Thymus (tissue), 14 donors: ENCODE results near the gene PRSS56. TPM values are rescaled to one million over a fixed set of nuclear protein-coding genes. Genes with fewer than 3 reads are reported as not detected.

ENCODE experiments used
- DNase-seq, 9 donors: peaks; one replicate each; pipeline ENCODE4 v3.0.0-alpha.2; 2013; ENCODE audit warnings: low spot score in 9 of 9, low read depth in 6 of 9, missing footprints in 1 of 9
- H3K27ac ChIP-seq, 2 donors: one replicate each; pipeline ENCODE4 v1.5.1; 2013; ENCODE audit warnings: control low read depth in 1 of 2, low read depth in 1 of 2, low read length in 1 of 2, mild to moderate bottlenecking in 1 of 2, moderate library complexity in 1 of 2
- H3K27me3 ChIP-seq, 2 donors: one replicate each; pipeline ENCODE4 v1.5.1; 2013; ENCODE audit warnings: low read length in 1 of 2; ENCODE audit not compliant: control insufficient read depth in 2 of 2, insufficient read depth in 1 of 2
- H3K36me3 ChIP-seq, 2 donors: one replicate each; pipeline ENCODE4 v1.5.1; 2013; ENCODE audit warnings: low read length in 1 of 2, mild to moderate bottlenecking in 1 of 2, moderate library complexity in 1 of 2; ENCODE audit not compliant: control insufficient read depth in 2 of 2, insufficient read depth in 2 of 2
- H3K4me1 ChIP-seq, 2 donors: one replicate each; pipeline ENCODE4 v1.5.1; 2013; ENCODE audit warnings: low read length in 2 of 2; ENCODE audit not compliant: control insufficient read depth in 2 of 2, insufficient read depth in 2 of 2
- H3K4me3 ChIP-seq, 2 donors: one replicate each; pipeline ENCODE4 v1.5.1; 2013; ENCODE audit warnings: low read length in 2 of 2, control low read depth in 1 of 2, mild to moderate bottlenecking in 1 of 2
- H3K9me3 ChIP-seq, 2 donors: one replicate each; pipeline ENCODE4 v1.5.1; 2013; ENCODE audit warnings: low read length in 1 of 2, mild to moderate bottlenecking in 1 of 2; ENCODE audit not compliant: control insufficient read depth in 2 of 2, insufficient read depth in 1 of 2
- WGBS: extraction: QIAGEN DNeasy Blood & Tissue Kit; methylation state at CpG from one replicate; pipeline ENCODE4 v1.1.7; 2013; 5-methylcytosine and 5-hydroxymethylcytosine counted together
- long read RNA-seq, 10 donors: transcript quantifications; one replicate each; lab custom pipeline, GENCODE V29; 2026
- polyA plus RNA-seq: library from polyadenylated mRNA; stranded (reverse); fragments of 200-250 nt; gene quantifications from one replicate; pipeline ENCODE4 v1.2.3, GENCODE V29; 2013
- total RNA-seq: library from RNA; stranded (reverse); fragments of 120-200 nt; gene quantifications from one replicate; pipeline ENCODE4 v1.2.4, GENCODE V29; 2013
- donor health status: healthy.

The PRSS56 gene
- total RNA-seq, result 0.19 TPM
- 0.09 TPM for polyA plus RNA-seq
- long read RNA-seq, donor 1, result 0 reads
- long read RNA-seq, donor 2, result 0 reads
- long read RNA-seq, donor 3, result 0 reads
- long read RNA-seq, donor 4, result 0 reads
- long read RNA-seq, donor 5, result 0 reads
- long read RNA-seq, donor 6, result 0 reads
- long read RNA-seq, donor 7, result 0 reads
- long read RNA-seq, donor 8, result 0 reads
- long read RNA-seq, donor 9, result 0 reads
- long read RNA-seq, donor 10, result 0 reads

- no peaks in the 10 kb centered on the region for H3K36me3 ChIP-seq
- peaks cover 36 to 84% of the 10 kb centered on the region in 2 donors for H3K27me3 ChIP-seq
- no peak within 1 kb of the TSS for H3K4me3 ChIP-seq
- H3K27ac ChIP-seq, result no peak within 1 kb of the TSS
- WGBS, result 78% methylated on average over 19 of the region's 19 CpGs
- no peaks in the 10 kb centered on the region for H3K9me3 ChIP-seq
- no peak for DNase-seq
- H3K4me1 ChIP-seq, result peaks cover 4 to 6% of the 10 kb centered on the region in 2 donors
Measured at GRCh38 chr2:232519581-232520438, at the start of gene PRSS56. PRSS56 (plus strand) TSS chr2:232520388; CDS start chr2:232520599, 211 bp downstream.

GRCh38 chr2:232473467-232473890, 46.7 kb upstream of the PRSS56 start:
- no peaks in the 10 kb centered on the region for H3K9me3 ChIP-seq
- no peaks in the 10 kb centered on the region for H3K36me3 ChIP-seq
- no peak for DNase-seq
- 68% methylated on average over 6 of the region's 6 CpGs for WGBS
- H3K27me3 ChIP-seq, result peaks cover 3 to 32% of the 10 kb centered on the region in 2 donors
- no peak overlapping the region for H3K27ac ChIP-seq
- H3K4me3 ChIP-seq, result no peak overlapping the region
- H3K4me1 ChIP-seq, result no peaks in the 10 kb centered on the region

- Histone ChIP-seq H3K27ac (no peak overlapping the region), H3K9me3 (no peaks in the 10 kb centered on the region), H3K27me3 (peaks cover 3 to 51% of the 10 kb centered on the region in 2 donors), H3K36me3 (no peaks in the 10 kb centered on the region), H3K4me1 (no peaks in the 10 kb centered on the region), H3K4me3 (no peak overlapping the region)
- DNase-seq, result no peak
- WGBS, result 84% methylated on average over 2 of the region's 2 CpGs
Measured at GRCh38 chr2:232476045-232476444, 44.1 kb upstream of the PRSS56 start.

- DNase-seq, result no peak
- 95% methylated on average over 7 of the region's 7 CpGs for WGBS
- peaks cover 3 to 57% of the 10 kb centered on the region in 2 donors for H3K27me3 ChIP-seq
Measured at GRCh38 chr2:232476791-232477190, 43.4 kb upstream of the PRSS56 start.

GRCh38 chr2:232477751-232478510, 42.3 kb upstream of the PRSS56 start:
- Histone ChIP-seq H3K4me3 (no peak overlapping the region), H3K36me3 (no peaks in the 10 kb centered on the region), H3K27me3 (peaks cover under 1 to 66% of the 10 kb centered on the region in 2 donors), H3K27ac (no peak overlapping the region), H3K9me3 (no peaks in the 10 kb centered on the region), H3K4me1 (no peaks in the 10 kb centered on the region)
- no peak for DNase-seq
- WGBS, result 95% methylated on average over 13 of the region's 13 CpGs

More at GRCh38 chr2:232476791-232477190, 43.4 kb upstream of the PRSS56 start:
- Histone ChIP-seq H3K4me3 (no peak overlapping the region), H3K27ac (no peak overlapping the region), H3K36me3 (no peaks in the 10 kb centered on the region), H3K9me3 (no peaks in the 10 kb centered on the region), H3K4me1 (no peaks in the 10 kb centered on the region)

GRCh38 chr2:232478571-232479340, 41.4 kb upstream of the PRSS56 start:
- H3K27me3 ChIP-seq, result peaks cover under 1 to 66% of the 10 kb centered on the region in 2 donors
- no peaks in the 10 kb centered on the region for H3K4me1 ChIP-seq
- 92% methylated on average over 19 of the region's 19 CpGs for WGBS
- H3K4me3 ChIP-seq, result no peak overlapping the region
- H3K27ac ChIP-seq, result no peak overlapping the region
- no peaks in the 10 kb centered on the region for H3K36me3 ChIP-seq
- no peaks in the 10 kb centered on the region for H3K9me3 ChIP-seq
- no peak for DNase-seq

GRCh38 chr2:232479341-232480200, 40.6 kb upstream of the PRSS56 start:
- WGBS, result 87% methylated on average over 21 of the region's 21 CpGs
- Histone ChIP-seq H3K27me3 (peaks cover 9 to 67% of the 10 kb centered on the region in 2 donors), H3K4me1 (no peaks in the 10 kb centered on the region), H3K27ac (no peak overlapping the region), H3K4me3 (no peak overlapping the region), H3K9me3 (peaks cover 0 to 1% of the 10 kb centered on the region in 2 donors), H3K36me3 (no peaks in the 10 kb centered on the region)
- DNase-seq, result no peak
